GM19397 (cell line): ENCODE data around the gene DLG1.

Experiments
- ATAC-seq: cut with Tn5 transposase; IDR thresholded peaks from one replicate; pipeline ENCODE4 v1.9.1; 2021; ENCODE audit warnings: mild to moderate bottlenecking, moderate library complexity; ENCODE audit not compliant: unreplicated experiment

Gene DLG1

GRCh38 chr3:197253238-197253947 is 45.0 kb downstream of the DLG1 start:
- ATAC-seq: no peak

- no peak for ATAC-seq
Observed at GRCh38 chr3:197249542-197249941, 48.9 kb downstream of the DLG1 start.

GRCh38 chr3:197248341-197248740 is 50.1 kb downstream of the DLG1 start:
- no peak for ATAC-seq

GRCh38 chr3:197244751-197245150 is 53.7 kb downstream of the DLG1 start:
- no peak for ATAC-seq

GRCh38 chr3:197242784-197243432 is 55.5 kb downstream of the DLG1 start:
- no peak for ATAC-seq

- no peak for ATAC-seq
Observed at GRCh38 chr3:197241173-197241572, 57.2 kb downstream of the DLG1 start.

- no peak for ATAC-seq
Observed at GRCh38 chr3:197239857-197240256, 58.6 kb downstream of the DLG1 start.

- ATAC-seq: no peak
Observed at GRCh38 chr3:197238842-197239241, 59.6 kb downstream of the DLG1 start.

GRCh38 chr3:197237897-197238296 is 60.5 kb downstream of the DLG1 start:
- ATAC-seq: no peak

- no peak for ATAC-seq
Observed at GRCh38 chr3:197236362-197236761, 62.0 kb downstream of the DLG1 start.

GRCh38 chr3:197234947-197235914 is 63.2 kb downstream of the DLG1 start:
- no peak for ATAC-seq

- ATAC-seq: no peak
Observed at GRCh38 chr3:197231321-197231720, 67.1 kb downstream of the DLG1 start.

GRCh38 chr3:197229836-197230235 is 68.6 kb downstream of the DLG1 start:
- no peak for ATAC-seq

GRCh38 chr3:197229178-197229577 is 69.2 kb downstream of the DLG1 start:
- ATAC-seq: no peak

GRCh38 chr3:197227780-197228574 is 70.4 kb downstream of the DLG1 start:
- no peak for ATAC-seq

- no peak for ATAC-seq
Observed at GRCh38 chr3:197226179-197226578, 72.2 kb downstream of the DLG1 start.

GRCh38 chr3:197225579-197225978 is 72.8 kb downstream of the DLG1 start:
- no peak for ATAC-seq

GRCh38 chr3:197224034-197224444 is 74.4 kb downstream of the DLG1 start:
- ATAC-seq: no peak

- no peak for ATAC-seq
Observed at GRCh38 chr3:197222937-197223370, 75.5 kb downstream of the DLG1 start.

- no peak for ATAC-seq
Observed at GRCh38 chr3:197219619-197220018, 78.8 kb downstream of the DLG1 start.

- no peak for ATAC-seq
Observed at GRCh38 chr3:197218210-197218609, 80.2 kb downstream of the DLG1 start.
